Heart left ventricle (tissue), 16 donors: Measurements from ENCODE around the gene SNTB2. TPM values are rescaled to one million over a fixed set of nuclear protein-coding genes. Genes with fewer than 3 reads are reported as not detected.

Experiments
- ATAC-seq, 4 donors: fragments of 200-7000 bp; cut with Tn5 transposase; one replicate each; pipeline ENCODE4 v1.9.1; 2020 to 2022; ENCODE audit warnings: moderate library complexity in 4 of 4, mild to moderate bottlenecking in 3 of 4, moderate number of reproducible peaks in 1 of 4
- DNase-seq, 5 donors: peaks; one replicate each; pipeline ENCODE4 v3.0.0-alpha.2; 2020
- H3K27ac ChIP-seq, 12 donors: fragments of 200-600 bp; sonication (generic) in 4 of 12; one replicate each; pipeline versions ENCODE4 v1.5.0 to v1.8.0; 2016 to 2022; ENCODE audit warnings: mild to moderate bottlenecking in 2 of 12
- H3K27me3 ChIP-seq, 9 donors: fragments of 200-600 bp; sonication (generic) in 2 of 9; one replicate each; pipeline versions ENCODE4 v1.5.1 to v1.8.0; 2016 to 2022; ENCODE audit warnings: mild to moderate bottlenecking in 3 of 9
- H3K36me3 ChIP-seq, 9 donors: fragments of 200-600 bp; sonication (generic) in 2 of 9; one replicate each; pipeline versions ENCODE4 v1.5.0 to v1.8.0; 2018 to 2022; ENCODE audit warnings: mild to moderate bottlenecking in 2 of 9
- H3K4me1 ChIP-seq, 12 donors: fragments of 200-600 bp; sonication (generic) in 4 of 12; one replicate each; pipeline versions ENCODE4 v1.5.0 to v1.8.0; 2016 to 2022; ENCODE audit warnings: mild to moderate bottlenecking in 3 of 12
- H3K4me3 ChIP-seq, 12 donors: fragments of 200-600 bp; sonication (generic) in 4 of 12; one replicate each; pipeline versions ENCODE4 v1.5.0 to v1.8.0; 2017 to 2022; ENCODE audit warnings: mild to moderate bottlenecking in 9 of 12, moderate library complexity in 4 of 12
- H3K9me3 ChIP-seq, 12 donors: fragments of 200-600 bp; sonication (generic) in 4 of 12; one replicate each; pipeline versions ENCODE4 v1.5.0 to v1.8.0; 2016 to 2022; ENCODE audit warnings: mild to moderate bottlenecking in 1 of 12
- POLR2A ChIP-seq, 2 donors: fragments of 450-650 bp; IDR thresholded peaks; one replicate each; pipeline ENCODE4 v1.6.1; 2017; ENCODE audit warnings: antibody characterized with exemption in 2 of 2, mild to moderate bottlenecking in 2 of 2, moderate library complexity in 2 of 2
- WGBS, 4 donors: extraction: QIAGEN DNeasy Blood & Tissue Kit in 2 of 4; methylation state at CpG; one replicate each; pipeline versions ENCODE4 v1.1.5 to v1.1.7; 2013 to 2018; 5-methylcytosine and 5-hydroxymethylcytosine counted together
- intact Hi-C, 10 donors: fragments of 100-400 bp; cut with DNase I; formaldehyde crosslinking; loops; one replicate each; pipeline versions ENCODE4 v1.11.1 to v1.14.2; 2022
- polyA plus RNA-seq, 2 donors: library from polyadenylated mRNA; stranded (reverse); fragments of 200-250 nt; gene quantifications; one replicate each; pipeline ENCODE4 v1.2.3, GENCODE V29; 2013
- total RNA-seq, 9 donors: library from RNA; depleted of rRNA in 2 of 9; stranded (reverse); fragments of >200 nt in 2 of 9; fragmentation: NEBNext Ultra II Directional in 3 of 9; extraction: Animal tissue kit (Norgen Biotek cat#: 25700) in 3 of 9; gene quantifications; one replicate each; pipeline versions ENCODE4 v1.1.0 to v1.2.4, GENCODE V29; 2016 to 2023
- TF ChIP-seq, protein P1 (sequence below), 12 donors: fragments of 200-600 bp; sonication (generic) in 4 of 12; IDR thresholded peaks; one replicate each; pipeline versions ENCODE4 v1.5.0 to v1.8.0; 2018 to 2022; ENCODE audit warnings: antibody characterized with exemption in 12 of 12, mild to moderate bottlenecking in 5 of 12
- donor health status: ischemic (EF 13 %, LVEDD 7.1; RV severe dilation, severe dysfunction).
- donor health status: healthy with polysubstance abuse.
- donor health status: DM: no; HTN: yes; CAD: no.
- donor health status: DM: no; HTN: no; CAD: no.
- donor health status: ischemic (EF 25% LVEDD 6.9; RV normal size, moderate dysfunction).
- donor health status: ischemic (EF 25% LVEDD 5.7; RV mildly dilated, moderate dysfunction).
- donor health status: healthy.
- donor health status: DM: yes; HTN: yes; CAD: no.
- donor health status: ischemic (EF 35%, LVEDD 5.7; RV mildly dilated, moderate dysfunction).
- donor health status: nonischemic (EF 11% LVEDD 7.7; RV severe dilation, severe dysfunction).
- donor health status: DM: yes; HTN: yes; CAD: no.
- donor health status: PGD.
- donor health status: ischemic (EF 29% LVEDD 5.4; RV normal size, mild dysfunction).
- donor health status: nonischemic (EF 23%, LVEDD 6.1; RV moderate dilation, normal function).

Gene SNTB2
- total and polyA plus RNA-seq, 11 donors, result 2.2 to 28.5 (median 13.0) TPM

DNA sequence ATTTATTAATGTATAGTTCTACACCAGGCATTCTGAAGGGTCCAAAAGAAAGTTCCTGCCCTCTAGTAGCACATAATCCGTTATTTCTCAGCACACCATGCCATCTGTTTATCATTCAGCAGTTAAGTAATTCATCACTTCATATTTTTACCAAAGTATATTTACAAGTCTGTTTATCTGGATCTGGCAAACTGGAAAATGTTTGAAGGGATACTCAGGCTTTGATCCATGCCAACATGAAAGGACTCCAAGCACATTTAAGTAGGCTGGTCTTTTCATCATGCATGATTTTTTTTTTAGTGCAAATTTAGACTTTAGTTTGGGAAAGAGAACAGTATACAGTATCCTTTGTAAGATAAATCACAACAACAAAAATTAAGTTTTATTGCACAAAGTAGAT is 120.1 kb downstream of the SNTB2 start:
- no peak overlapping the region for H3K27ac ChIP-seq
- no peak for DNase-seq
- H3K4me1 ChIP-seq, result peaks cover 0 to 11% (median 5%) of the 10 kb centered on the region in 12 donors
- WGBS, 4 donors, result 86 to 97% (median 91%) methylated on average over 1 of the region's 1 CpG
- no peak overlapping the region for H3K4me3 ChIP-seq
- no peaks in the 10 kb centered on the region for H3K9me3 ChIP-seq
- TF ChIP-seq POLR2A (IDR thresholded peaks at IDR 0.05), result no peak
- TF ChIP-seq, protein P1, sequence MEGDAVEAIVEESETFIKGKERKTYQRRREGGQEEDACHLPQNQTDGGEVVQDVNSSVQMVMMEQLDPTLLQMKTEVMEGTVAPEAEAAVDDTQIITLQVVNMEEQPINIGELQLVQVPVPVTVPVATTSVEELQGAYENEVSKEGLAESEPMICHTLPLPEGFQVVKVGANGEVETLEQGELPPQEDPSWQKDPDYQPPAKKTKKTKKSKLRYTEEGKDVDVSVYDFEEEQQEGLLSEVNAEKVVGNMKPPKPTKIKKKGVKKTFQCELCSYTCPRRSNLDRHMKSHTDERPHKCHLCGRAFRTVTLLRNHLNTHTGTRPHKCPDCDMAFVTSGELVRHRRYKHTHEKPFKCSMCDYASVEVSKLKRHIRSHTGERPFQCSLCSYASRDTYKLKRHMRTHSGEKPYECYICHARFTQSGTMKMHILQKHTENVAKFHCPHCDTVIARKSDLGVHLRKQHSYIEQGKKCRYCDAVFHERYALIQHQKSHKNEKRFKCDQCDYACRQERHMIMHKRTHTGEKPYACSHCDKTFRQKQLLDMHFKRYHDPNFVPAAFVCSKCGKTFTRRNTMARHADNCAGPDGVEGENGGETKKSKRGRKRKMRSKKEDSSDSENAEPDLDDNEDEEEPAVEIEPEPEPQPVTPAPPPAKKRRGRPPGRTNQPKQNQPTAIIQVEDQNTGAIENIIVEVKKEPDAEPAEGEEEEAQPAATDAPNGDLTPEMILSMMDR (IDR thresholded peaks at IDR 0.05), result no peak
- H3K27me3 ChIP-seq, result no peaks in the 10 kb centered on the region
- no peak for ATAC-seq
- intact Hi-C loops, result no loop called here
- H3K36me3 ChIP-seq, result peaks cover 0 to 22% (median 3%) of the 10 kb centered on the region in 9 donors

DNA sequence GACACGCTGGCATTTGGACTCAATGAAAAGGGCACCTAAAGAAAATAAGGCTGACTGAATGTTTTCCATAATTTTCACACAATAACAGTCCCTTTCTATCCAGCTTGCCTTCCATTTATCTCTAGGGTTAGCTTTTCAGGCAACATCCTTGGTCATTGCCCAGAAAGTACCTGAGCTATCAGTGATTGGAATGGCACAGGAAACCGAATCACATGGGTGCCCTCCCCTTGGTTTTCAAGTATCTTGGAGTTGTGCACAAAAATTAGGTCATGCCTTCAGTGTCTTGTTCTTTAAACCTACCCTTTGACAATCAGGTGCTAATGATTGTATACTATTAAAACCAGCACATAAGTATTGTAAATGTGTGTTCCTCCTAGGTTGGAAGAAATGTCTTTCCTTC is 120.9 kb downstream of the SNTB2 start:
- no peak overlapping the region for H3K4me3 ChIP-seq
- no peaks in the 10 kb centered on the region for H3K27me3 ChIP-seq
- no peak overlapping the region for H3K27ac ChIP-seq
- H3K4me1 ChIP-seq, result peaks cover 0 to 19% (median 12%) of the 10 kb centered on the region in 12 donors
- ATAC-seq, result no peak
- peak in 1 of 5 donors; percentile 2 for DNase-seq
- H3K9me3 ChIP-seq, result no peaks in the 10 kb centered on the region
- peaks cover 0 to 21% (median 3%) of the 10 kb centered on the region in 9 donors for H3K36me3 ChIP-seq
- no peak for TF ChIP-seq POLR2A (IDR thresholded peaks at IDR 0.05)
- TF ChIP-seq, protein P1 (IDR thresholded peaks at IDR 0.05), result no peak
- intact Hi-C loops, result no loop called here
- 90 to 96% (median 94%) methylated on average over 2 of the region's 2 CpGs for WGBS, 4 donors

DNA sequence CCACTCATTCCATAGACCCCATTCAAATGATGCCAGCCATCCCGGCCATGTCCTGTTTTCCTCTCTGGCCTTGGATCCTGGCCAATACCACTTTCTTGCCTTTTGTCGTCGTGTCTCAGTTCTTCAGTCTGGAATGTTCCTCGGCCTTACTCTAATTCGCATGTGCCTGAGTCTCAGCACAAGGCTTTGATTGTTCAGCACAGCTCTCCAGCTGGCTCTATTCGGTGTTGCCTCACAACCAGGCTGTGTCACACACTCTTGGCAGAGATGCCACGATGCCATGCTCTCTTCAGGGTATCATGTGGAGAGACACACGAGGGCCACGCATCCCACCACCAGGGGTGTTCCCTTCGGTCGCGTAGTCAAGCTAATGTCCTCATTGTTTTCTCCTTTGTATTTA is 122.4 kb downstream of the SNTB2 start:
- H3K36me3 ChIP-seq, result peaks cover 0 to 19% (median 5%) of the 10 kb centered on the region in 9 donors
- 83 to 88% (median 85%) methylated on average over 12 of the region's 12 CpGs for WGBS, 4 donors
- ATAC-seq (no peak), DNase-seq (no peak)
- no peak overlapping the region for H3K4me3 ChIP-seq
- H3K4me1 ChIP-seq, result peaks cover 0 to 28% (median 21%) of the 10 kb centered on the region in 12 donors
- H3K27me3 ChIP-seq, result no peaks in the 10 kb centered on the region
- TF ChIP-seq, protein P1 (IDR thresholded peaks at IDR 0.05), result no peak
- TF ChIP-seq POLR2A (IDR thresholded peaks at IDR 0.05), result no peak
- H3K27ac ChIP-seq, result peak overlapping the region in 1 of 12 donors; percentile 9
- intact Hi-C loops, result no loop called here
- no peaks in the 10 kb centered on the region for H3K9me3 ChIP-seq

DNA sequence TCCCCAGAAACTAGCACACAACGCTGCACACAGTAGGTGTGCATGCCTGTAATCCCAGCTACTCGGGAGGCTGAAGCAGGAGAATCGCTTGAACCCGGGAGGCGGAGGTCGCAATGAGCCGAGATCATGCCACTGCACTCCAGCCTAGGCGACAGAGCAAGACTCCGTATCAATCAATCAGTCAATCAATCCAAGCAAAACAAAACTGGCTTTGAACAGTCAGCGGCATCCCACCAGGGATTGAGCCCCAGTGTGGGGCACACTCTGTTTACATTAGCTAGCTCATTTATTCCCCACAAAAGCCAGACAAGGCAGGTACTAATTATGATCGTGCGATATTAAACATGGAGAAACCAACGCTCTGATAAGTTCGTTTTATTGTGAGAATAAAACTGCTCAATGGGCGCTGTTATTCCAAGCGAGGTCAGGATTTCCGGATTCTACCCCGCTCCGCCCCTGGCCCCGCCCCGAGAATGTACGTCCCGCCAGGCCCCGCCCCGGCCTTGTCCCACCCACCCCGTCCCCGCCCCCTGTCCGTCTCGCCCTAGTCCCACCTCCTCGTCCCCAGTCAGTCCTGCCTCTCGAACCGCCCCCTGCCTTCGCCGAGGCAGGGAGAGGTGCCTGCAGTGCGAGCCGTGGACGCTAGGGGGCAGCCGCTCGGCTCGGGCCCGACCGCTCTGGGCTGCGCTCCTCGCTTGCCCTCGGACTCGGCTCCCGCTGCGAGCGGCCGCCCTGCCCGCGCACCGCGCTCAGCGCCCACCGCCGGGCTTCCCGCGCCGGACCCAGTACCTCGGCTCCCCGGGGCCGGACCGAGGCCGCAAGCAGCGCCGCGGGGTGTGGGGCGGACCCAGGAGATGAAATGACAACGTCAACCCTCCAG is 123.9 kb downstream of the SNTB2 start, which contains the start of gene VPS4A:
Gene VPS4A, plus strand, starts transcription at position 698 of the 880 bp plus-strand sequence. Its CDS starts 162 bp downstream, at position 860.
- peak within 1 kb of the TSS; percentile 84 to 95 (median 91) for H3K27ac ChIP-seq
- TF ChIP-seq, protein P1 (IDR thresholded peaks at IDR 0.05), result peak; percentile 70 to 97 (median 90)
- peak in 1 of 2 donors; percentile 73 for TF ChIP-seq POLR2A (IDR thresholded peaks at IDR 0.05)
- ATAC-seq, result peak; percentile 92 to 99 (median 97)
- peaks cover 0 to 28% (median 21%) of the 10 kb centered on the region in 9 donors for H3K36me3 ChIP-seq
- peak within 1 kb of the TSS; percentile 75 to 100 (median 96) for H3K4me3 ChIP-seq
- H3K27me3 ChIP-seq, result no peaks in the 10 kb centered on the region
- peaks cover 0 to 41% (median 23%) of the 10 kb centered on the region in 12 donors for H3K4me1 ChIP-seq
- DNase-seq, result peak; percentile 95 to 98 (median 96)
- 9 to 41% (median 15%) methylated on average over 15 to 70 of the region's 70 CpGs for WGBS, 4 donors
- no peaks in the 10 kb centered on the region for H3K9me3 ChIP-seq
- intact Hi-C loops, result loop anchor here in 1 of 10 donors (2.0 kb wide), 1 partner anchor 28 kb away; the partner anchor contains the start of genes COG8 and NIP7
